ENCODE results near the gene HSPA4L.

The HSPA4L gene

DNA sequence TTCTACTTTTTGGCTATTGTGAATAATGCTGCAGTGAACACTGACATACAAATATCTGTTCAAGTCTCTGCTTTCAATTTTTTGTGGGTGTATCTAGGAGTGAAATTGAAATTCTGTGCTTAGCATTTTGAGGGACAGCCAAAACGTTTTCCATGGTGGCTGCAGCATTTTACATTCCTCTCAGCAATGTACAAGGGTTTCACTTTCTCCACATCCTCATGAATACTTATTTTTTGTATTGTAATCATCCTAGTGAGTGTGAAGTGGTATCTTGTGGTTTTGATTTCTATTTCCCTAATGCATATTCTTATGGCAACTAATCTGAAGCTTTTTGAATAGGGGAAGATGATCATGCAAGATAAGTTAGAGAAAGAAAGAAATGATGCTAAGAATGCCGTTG, 40.3 kb downstream of the HSPA4L start:
- H3K27ac ChIP-seq, result no peak overlapping the region
- TF ChIP-seq, protein P1, sequence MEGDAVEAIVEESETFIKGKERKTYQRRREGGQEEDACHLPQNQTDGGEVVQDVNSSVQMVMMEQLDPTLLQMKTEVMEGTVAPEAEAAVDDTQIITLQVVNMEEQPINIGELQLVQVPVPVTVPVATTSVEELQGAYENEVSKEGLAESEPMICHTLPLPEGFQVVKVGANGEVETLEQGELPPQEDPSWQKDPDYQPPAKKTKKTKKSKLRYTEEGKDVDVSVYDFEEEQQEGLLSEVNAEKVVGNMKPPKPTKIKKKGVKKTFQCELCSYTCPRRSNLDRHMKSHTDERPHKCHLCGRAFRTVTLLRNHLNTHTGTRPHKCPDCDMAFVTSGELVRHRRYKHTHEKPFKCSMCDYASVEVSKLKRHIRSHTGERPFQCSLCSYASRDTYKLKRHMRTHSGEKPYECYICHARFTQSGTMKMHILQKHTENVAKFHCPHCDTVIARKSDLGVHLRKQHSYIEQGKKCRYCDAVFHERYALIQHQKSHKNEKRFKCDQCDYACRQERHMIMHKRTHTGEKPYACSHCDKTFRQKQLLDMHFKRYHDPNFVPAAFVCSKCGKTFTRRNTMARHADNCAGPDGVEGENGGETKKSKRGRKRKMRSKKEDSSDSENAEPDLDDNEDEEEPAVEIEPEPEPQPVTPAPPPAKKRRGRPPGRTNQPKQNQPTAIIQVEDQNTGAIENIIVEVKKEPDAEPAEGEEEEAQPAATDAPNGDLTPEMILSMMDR (conservative IDR thresholded peaks at IDR 0.05), result no peak
- no peak for TF ChIP-seq ZFX (IDR thresholded peaks at IDR 0.05)

- no peak overlapping the region for H3K27ac ChIP-seq
- TF ChIP-seq, protein P1 (conservative IDR thresholded peaks at IDR 0.05), result no peak
- no peak for TF ChIP-seq ZFX (IDR thresholded peaks at IDR 0.05)
Measured at GRCh38 chr4:127828121-127828520, 46.0 kb downstream of the HSPA4L start.

DNA sequence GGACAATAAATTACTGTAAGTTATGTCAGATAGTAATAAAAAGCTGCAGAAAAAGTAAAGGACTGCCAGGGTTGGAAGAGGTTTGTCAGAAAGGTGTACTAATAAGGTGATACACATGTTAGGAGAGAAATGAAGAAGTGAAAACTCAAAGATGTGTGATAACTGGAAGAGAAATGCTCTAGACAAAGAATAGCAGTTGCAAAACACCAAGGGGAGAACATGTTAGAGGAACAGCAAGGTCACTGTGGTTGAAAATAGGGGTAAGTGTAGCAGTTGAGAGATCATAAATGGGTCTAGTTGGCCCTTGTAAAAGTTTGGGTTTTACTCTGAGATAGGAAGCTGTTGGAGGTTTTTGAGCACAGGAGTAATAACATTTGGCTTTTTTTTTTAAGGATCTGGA, 46.9 kb downstream of the HSPA4L start:
- no peak overlapping the region for H3K27ac ChIP-seq
- TF ChIP-seq, protein P1 (conservative IDR thresholded peaks at IDR 0.05), result no peak
- no peak for TF ChIP-seq ZFX (IDR thresholded peaks at IDR 0.05)

GRCh38 chr4:127832585-127832984, 50.5 kb downstream of the HSPA4L start:
- H3K27ac ChIP-seq, result no peak overlapping the region
- TF ChIP-seq ZFX (IDR thresholded peaks at IDR 0.05), result no peak
- TF ChIP-seq, protein P1 (conservative IDR thresholded peaks at IDR 0.05), result no peak

- no peak for TF ChIP-seq ZFX (IDR thresholded peaks at IDR 0.05)
- TF ChIP-seq, protein P1 (conservative IDR thresholded peaks at IDR 0.05), result no peak
- H3K27ac ChIP-seq, result no peak overlapping the region
Measured at GRCh38 chr4:127843704-127844600, 61.8 kb downstream of the HSPA4L start.

GRCh38 chr4:127844601-127845116, 62.5 kb downstream of the HSPA4L start:
- no peak for TF ChIP-seq ZFX (IDR thresholded peaks at IDR 0.05)
- TF ChIP-seq, protein P1 (conservative IDR thresholded peaks at IDR 0.05), result no peak
- H3K27ac ChIP-seq, result no peak overlapping the region

GRCh38 chr4:127846061-127846460, 63.9 kb downstream of the HSPA4L start:
- TF ChIP-seq, protein P1 (conservative IDR thresholded peaks at IDR 0.05), result no peak
- TF ChIP-seq ZFX (IDR thresholded peaks at IDR 0.05), result no peak
- H3K27ac ChIP-seq, result no peak overlapping the region
